SU-DHL-6 (cell line): ENCODE data around the gene TEX36.

Source experiments
- H2AFZ ChIP-seq: fragments of 200-600 bp; sonication (generic); 2 replicates; pipeline ENCODE4 v1.6.1; 2014; ENCODE audit warnings: low read depth, mild to moderate bottlenecking, moderate library complexity, mixed read lengths, antibody characterized with exemption, low read length; ENCODE audit not compliant: severe bottlenecking
- H3F3A ChIP-seq: fragments of 200-600 bp; shearing (Covaris generic); 2 replicates; pipeline ENCODE4 v1.6.0; 2016; ENCODE audit warnings: antibody characterized with exemption, mild to moderate bottlenecking; ENCODE audit not compliant: insufficient read depth
- H3K27ac ChIP-seq: fragments of 200-600 bp; sonication (generic); 2 replicates; pipeline ENCODE4 v1.5.1; 2016; ENCODE audit warnings: low read depth, mild to moderate bottlenecking, low read length, moderate library complexity, mixed read lengths
- H3K27me3 ChIP-seq: fragments of 200-600 bp; sonication (generic), shearing (Covaris generic); 2 replicates; pipeline ENCODE4 v1.6.0; 2014; ENCODE audit warnings: mild to moderate bottlenecking, low read length
- H3K36me3 ChIP-seq: fragments of 200-600 bp; sonication (generic); 2 replicates; pipeline ENCODE4 v1.6.1; 2014; ENCODE audit warnings: mild to moderate bottlenecking, low read length, mixed read lengths
- H3K4me2 ChIP-seq: fragments of 300-600, 200-600 bp; shearing (Covaris generic), sonication (generic); 2 replicates; pipeline ENCODE4 v1.6.0; 2014; ENCODE audit warnings: low read length, low read depth, mild to moderate bottlenecking; ENCODE audit not compliant: poor library complexity, severe bottlenecking
- H3K4me3 ChIP-seq: fragments of 200-600 bp; sonication (generic); 2 replicates; pipeline ENCODE4 v1.5.1; 2014; ENCODE audit warnings: antibody characterized with exemption, low read length, mild to moderate bottlenecking, mixed read lengths; ENCODE audit not compliant: insufficient read depth, poor library complexity, severe bottlenecking
- H3K79me2 ChIP-seq: fragments of 200-600 bp; sonication (generic); 2 replicates; pipeline ENCODE4 v1.6.1; 2014; ENCODE audit warnings: mild to moderate bottlenecking, low read length, moderate library complexity; ENCODE audit not compliant: insufficient read depth
- H3K9ac ChIP-seq: fragments of 200-600 bp; sonication (generic); 2 replicates; pipeline ENCODE4 v1.7.0; 2014; ENCODE audit warnings: mild to moderate bottlenecking, low read length
- H3K9me2 ChIP-seq: fragments of 200-600 bp; sonication (generic); replicated peaks from 2 replicates; pipeline ENCODE4 v1.6.1; 2014; ENCODE audit warnings: low read length; ENCODE audit not compliant: insufficient read depth
- H3K9me3 ChIP-seq: fragments of 200-600 bp; sonication (generic); 2 replicates; pipeline ENCODE4 v1.6.1; 2014; ENCODE audit warnings: low read length, mixed read lengths; ENCODE audit not compliant: insufficient read depth
- H4K20me1 ChIP-seq: fragments of 200-600 bp; sonication (generic); 2 replicates; pipeline ENCODE4 v1.6.1; 2014; ENCODE audit warnings: low read depth, mild to moderate bottlenecking, antibody characterized with exemption, low read length, moderate library complexity, mixed read lengths
- EZH2phosphoT487 ChIP-seq: fragments of 200-600 bp; sonication (generic), shearing (Covaris generic); conservative IDR thresholded peaks from 2 replicates; pipeline ENCODE4 v1.6.1; 2018; ENCODE audit warnings: mild to moderate bottlenecking, antibody characterized with exemption, low read length, moderate library complexity, mixed read lengths
- TF ChIP-seq, protein P1 (sequence below): fragments of 200-600 bp; sonication (generic); IDR thresholded peaks from one replicate; pipeline ENCODE4 v1.5.1; 2017; ENCODE audit warnings: antibody characterized with exemption, mild to moderate bottlenecking, low read length, moderate library complexity; ENCODE audit not compliant: insufficient read depth, poor library complexity, severe bottlenecking

Gene TEX36

DNA sequence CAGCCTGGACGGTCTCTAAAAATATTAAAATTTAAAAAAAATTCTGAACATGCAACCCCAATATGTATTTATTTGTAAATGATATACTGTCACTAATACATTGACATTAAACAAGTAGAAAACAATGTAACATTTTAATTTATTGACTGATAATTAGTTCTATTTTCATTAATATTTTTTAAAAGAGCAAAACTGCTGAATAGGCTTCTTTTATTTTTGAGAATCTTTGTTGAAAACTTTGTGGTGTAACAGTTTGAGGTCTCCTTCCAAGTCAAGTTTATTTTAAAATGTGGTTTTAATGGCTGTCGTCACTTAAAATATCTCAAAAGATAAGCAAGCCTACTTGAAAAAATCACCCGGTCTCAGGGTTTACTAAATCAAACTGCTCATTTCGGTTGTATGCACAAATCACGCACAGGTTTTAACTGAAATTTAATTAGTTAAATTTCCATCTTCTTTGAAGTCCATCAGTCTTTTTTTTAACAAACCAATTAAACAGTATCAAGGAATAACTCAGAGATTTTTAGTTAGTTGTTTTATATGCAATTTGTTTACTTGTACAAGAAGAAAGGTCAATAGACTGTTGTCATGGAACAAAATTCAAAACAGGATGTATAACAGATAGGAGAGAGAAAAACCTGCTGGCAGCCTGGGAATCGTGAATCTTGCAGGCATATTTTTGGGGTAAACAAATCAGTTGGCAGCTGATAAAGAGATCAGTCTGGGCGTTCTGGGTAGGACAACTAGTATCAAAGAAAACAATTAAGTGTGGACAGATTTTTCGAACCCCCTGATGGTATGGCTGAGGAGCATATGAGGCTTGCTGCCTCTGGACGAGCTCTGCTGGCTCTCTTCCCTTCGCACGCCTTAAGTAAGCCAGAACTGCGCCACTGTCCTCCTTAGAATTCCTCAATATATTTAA lies 26.9 kb upstream of the TEX36 start:
- Histone ChIP-seq H3K9ac (no peak overlapping the region), H3K27ac (no peak overlapping the region), H3K79me2 (no peaks in the 10 kb centered on the region), H3K36me3 (no peaks in the 10 kb centered on the region), H3K27me3 (no peaks in the 10 kb centered on the region), H2AFZ (no peak overlapping the region), H3K4me3 (no peak overlapping the region), H3K9me2 (no peaks in the 10 kb centered on the region), H3K9me3 (no peaks in the 10 kb centered on the region), H3F3A (no peaks in the 10 kb centered on the region), H3K4me2 (no peak overlapping the region), H4K20me1 (no peaks in the 10 kb centered on the region)
- TF ChIP-seq, protein P1, sequence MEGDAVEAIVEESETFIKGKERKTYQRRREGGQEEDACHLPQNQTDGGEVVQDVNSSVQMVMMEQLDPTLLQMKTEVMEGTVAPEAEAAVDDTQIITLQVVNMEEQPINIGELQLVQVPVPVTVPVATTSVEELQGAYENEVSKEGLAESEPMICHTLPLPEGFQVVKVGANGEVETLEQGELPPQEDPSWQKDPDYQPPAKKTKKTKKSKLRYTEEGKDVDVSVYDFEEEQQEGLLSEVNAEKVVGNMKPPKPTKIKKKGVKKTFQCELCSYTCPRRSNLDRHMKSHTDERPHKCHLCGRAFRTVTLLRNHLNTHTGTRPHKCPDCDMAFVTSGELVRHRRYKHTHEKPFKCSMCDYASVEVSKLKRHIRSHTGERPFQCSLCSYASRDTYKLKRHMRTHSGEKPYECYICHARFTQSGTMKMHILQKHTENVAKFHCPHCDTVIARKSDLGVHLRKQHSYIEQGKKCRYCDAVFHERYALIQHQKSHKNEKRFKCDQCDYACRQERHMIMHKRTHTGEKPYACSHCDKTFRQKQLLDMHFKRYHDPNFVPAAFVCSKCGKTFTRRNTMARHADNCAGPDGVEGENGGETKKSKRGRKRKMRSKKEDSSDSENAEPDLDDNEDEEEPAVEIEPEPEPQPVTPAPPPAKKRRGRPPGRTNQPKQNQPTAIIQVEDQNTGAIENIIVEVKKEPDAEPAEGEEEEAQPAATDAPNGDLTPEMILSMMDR: no peak
- no peak for TF ChIP-seq EZH2phosphoT487

DNA sequence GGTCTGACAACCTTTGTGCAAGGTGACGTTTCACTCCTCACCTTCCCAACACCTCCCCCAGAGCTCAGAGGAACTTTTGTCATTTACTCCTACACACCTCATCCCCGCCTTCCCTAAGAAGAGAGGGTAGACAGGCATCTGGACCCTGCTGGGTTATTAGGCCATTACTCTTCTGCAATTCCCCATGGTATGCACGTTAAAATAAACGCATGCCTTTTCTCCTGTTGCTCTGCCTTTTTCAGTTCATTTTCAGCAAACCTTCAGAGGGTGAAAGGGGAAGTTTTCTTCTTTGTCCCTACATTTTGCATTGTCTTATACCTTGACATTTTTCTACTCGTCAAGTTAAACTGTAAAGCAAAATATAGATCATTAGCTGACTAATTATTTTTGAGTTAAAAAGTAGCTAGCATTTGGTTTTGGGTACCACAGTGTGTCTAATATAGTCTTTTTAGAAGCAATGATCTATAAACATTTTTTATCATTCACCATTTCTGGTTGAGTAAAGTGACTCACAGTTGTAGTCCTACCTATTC lies 26.1 kb upstream of the TEX36 start:
- Histone ChIP-seq H2AFZ (no peak overlapping the region), H3K9me3 (no peaks in the 10 kb centered on the region), H3K9ac (no peak overlapping the region), H3K4me3 (no peak overlapping the region), H3F3A (no peaks in the 10 kb centered on the region), H3K79me2 (no peaks in the 10 kb centered on the region), H3K36me3 (no peaks in the 10 kb centered on the region), H3K9me2 (no peaks in the 10 kb centered on the region), H3K27ac (no peak overlapping the region), H3K4me2 (no peak overlapping the region), H4K20me1 (no peaks in the 10 kb centered on the region), H3K27me3 (no peaks in the 10 kb centered on the region)
- TF ChIP-seq, protein P1: no peak
- TF ChIP-seq EZH2phosphoT487: no peak

DNA sequence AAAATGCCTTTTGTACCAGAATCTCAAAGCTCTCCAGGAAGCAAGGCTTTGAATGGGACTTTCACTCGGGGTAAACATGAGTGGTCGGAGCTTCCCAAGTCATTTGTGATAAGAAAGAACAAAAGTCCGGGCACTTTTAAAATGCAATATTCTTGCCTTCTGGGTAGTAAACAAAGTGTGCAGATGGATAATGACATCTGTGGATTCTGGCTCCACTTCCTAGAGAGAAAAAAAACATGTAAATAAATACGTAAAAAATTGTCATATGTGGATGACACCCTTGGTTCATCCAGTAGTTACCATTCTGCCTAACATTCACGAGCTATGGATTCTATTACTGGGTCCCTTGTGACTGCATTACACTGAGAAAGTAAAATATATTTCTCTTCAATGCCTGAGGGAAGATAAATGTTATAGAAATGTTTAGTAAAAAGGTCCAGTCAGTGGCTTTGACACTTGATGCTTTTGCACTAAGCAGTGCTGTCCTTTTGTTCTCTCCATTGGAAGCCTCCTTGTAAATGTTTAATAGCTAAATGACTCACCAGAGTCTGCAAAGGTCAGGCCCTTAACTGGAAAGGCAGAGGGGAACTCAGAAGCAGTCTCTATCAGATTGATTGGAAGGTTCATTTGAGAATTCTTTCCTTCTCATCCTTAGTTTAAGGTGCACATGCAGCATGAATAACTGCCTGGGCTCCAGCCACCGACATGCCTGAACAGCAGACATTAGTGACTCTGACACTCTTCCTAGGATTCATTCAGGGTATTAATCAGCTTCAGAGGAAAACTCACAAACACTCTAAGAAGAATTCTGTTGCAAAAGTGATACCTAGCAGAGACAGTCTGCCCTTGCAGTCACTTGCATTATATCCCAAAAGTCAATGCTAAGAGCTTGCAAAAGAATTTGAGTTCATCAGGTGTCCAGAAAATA lies 24.8 kb upstream of the TEX36 start:
- Histone ChIP-seq H3K36me3 (no peaks in the 10 kb centered on the region), H3K9me2 (no peaks in the 10 kb centered on the region), H3K27ac (no peak overlapping the region), H3K9me3 (no peaks in the 10 kb centered on the region), H4K20me1 (no peaks in the 10 kb centered on the region), H3K79me2 (no peaks in the 10 kb centered on the region), H3F3A (no peaks in the 10 kb centered on the region), H3K4me2 (no peak overlapping the region), H2AFZ (no peak overlapping the region), H3K27me3 (no peaks in the 10 kb centered on the region), H3K4me3 (no peak overlapping the region), H3K9ac (no peak overlapping the region)
- no peak for TF ChIP-seq EZH2phosphoT487
- TF ChIP-seq, protein P1: no peak
